Activated T-helper 1 cell treated with anti-CD3 and anti-CD28 coated beads, Interleukin-2, amount 50 U/mL, for 16 hours (primary cell): ENCODE results near the gene PI16.

Experiments used
- DNase-seq, 2 donors: peaks; one replicate each; pipeline ENCODE4 v3.0.0-alpha.2; 2020; ENCODE audit warnings: low read depth in 1 of 2, low spot score in 1 of 2

PI16 gene

GRCh38 chr6:36997811-36998722 is 43.5 kb downstream of the PI16 start:
- no peak for DNase-seq

GRCh38 chr6:36998723-36999038 is 44.1 kb downstream of the PI16 start:
- DNase-seq = no peak

DNA sequence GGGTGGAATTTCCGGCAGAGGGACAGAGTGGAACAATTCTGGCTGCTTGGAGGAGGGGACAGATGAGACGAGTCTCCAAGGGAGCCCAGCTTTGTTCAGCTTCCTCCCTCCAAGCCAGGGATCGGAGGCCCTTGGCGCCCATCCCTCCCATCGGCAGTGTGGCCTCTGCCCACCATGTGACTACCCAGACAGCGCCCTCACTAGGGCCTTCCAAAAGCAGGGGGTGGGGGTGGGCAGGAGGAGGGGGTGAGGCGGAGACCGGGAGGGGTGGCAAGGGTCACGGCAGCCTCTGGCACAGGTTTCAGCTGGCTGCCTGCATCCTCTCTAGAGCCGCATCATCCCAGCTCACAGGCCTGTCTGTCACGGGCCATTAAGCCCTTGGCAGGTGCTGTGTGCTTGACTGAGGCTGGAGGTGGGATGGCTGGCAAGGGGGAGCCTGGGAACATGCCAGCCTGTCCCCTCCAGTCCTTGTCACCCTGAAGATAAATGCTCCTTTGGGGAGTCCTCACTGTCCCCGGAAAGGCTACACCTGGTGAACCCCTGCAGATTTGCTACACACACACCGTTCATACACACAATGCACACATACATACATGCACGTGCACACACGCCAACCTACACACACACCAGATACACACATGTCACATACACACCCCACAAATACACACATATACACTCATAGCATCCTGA is 44.7 kb downstream of the PI16 start:
- DNase-seq = no peak

DNA sequence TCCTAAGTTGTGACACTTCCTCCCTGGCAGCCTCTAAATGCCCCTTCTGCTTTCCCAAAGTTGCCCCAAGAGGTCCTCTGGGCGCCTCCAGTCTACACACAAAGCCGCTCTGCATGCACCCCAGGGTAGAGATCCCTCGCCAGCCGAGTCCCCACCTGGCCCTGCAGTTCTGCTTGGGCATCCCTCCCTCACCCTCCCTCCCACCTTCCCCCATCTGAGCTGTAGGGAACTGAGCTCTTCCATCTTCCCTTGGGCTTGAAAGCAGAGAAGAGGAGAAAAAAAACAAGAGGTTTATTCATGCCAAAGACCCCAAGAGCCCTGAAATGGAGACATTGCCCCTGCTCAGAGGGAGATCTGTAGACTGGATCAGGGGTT is 45.2 kb downstream of the PI16 start:
- no peak for DNase-seq

DNA sequence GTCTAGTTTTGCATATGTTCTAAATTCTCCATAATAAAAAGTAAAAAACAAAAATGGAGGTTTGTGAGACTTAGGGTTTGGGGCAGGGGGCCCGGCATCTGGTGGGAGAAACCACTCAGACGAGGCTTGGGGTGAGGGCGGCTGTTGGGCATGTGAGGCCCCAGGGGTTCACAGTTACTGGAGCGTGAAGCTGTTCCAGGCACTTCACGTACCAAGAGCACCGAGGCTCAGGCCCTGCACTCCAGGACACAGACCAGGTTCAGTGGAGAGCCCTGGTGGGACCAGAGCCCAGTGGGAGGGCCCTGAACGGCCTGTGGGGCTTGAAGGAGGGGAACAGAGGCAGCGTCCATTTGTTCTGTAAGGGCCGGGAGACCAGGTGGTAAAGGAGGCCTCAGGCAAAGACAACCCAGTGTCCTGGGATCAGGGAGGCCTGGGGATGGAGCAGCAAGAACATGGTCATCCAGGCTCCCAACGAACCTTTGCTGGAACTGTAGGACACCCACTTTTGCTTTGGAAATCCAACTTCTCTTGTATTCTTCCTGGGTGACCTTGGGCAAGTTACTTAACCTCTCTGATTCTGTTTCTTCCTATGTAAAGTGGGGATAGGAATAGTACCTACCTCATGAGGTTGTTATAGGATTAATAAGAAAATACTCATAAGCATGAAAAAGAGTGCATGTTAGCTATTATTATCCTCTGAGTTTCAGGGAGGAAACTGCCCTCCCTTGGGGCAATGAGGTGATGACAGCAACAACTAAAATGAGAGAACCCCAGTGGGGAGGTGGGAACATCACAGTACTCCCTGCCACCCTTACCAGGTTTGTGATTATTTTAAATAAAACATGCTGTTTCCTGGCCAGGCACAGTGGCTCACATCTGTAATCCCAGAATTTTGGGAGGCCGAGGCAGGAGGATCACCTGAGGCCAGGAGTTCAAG is 49.8 kb downstream of the PI16 start:
- no peak for DNase-seq

GRCh38 chr6:37005061-37005810 is 50.7 kb downstream of the PI16 start, which contains the start of gene FGD2:
Gene FGD2, plus strand, starts transcription at chr6:37005655. Its CDS starts 163 bp downstream, at chr6:37005818.
- no peak for DNase-seq

GRCh38 chr6:37005827-37006567 is 51.5 kb downstream of the PI16 start:
- no peak for DNase-seq

- DNase-seq = no peak
These were observed 52.3 kb downstream of the PI16 start for GRCh38 chr6:37006793-37007339.

DNA sequence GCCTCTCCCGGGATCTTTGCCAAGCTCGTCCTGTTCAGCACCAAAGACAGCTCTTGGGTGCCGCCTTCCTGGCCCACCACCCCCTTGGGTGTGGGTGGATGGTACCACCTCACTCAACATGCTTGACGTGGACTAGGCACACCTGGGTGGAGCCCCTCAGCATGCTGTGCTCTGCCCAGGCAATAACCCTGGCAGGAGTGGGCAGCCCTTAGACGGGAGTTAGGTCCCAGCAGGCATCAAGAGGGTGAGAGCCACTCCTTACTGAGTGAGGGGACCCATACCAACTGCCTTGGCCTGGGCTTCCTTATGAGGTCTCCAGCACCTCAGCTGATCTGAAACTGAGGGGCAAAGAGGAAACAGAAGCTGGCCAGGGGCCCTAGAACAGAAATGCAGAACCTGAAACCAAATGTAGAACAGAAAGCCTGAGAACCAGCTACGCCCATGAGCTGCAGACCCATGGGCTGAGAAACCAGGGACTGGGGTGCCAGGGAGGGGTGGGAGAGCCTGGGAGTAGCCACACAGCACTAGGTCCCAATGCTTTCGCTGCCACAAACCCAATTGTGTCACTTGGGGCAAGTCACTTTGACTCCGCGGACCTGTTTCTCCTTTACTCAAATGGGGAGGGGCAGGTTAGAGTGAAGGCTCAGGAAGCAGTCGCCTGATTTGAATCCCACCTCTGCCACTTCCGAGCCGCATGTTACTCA is 53.0 kb downstream of the PI16 start:
- DNase-seq = no peak

GRCh38 chr6:37008484-37009465 is 54.2 kb downstream of the PI16 start:
- no peak for DNase-seq

- no peak for DNase-seq
These were observed 55.9 kb downstream of the PI16 start for GRCh38 chr6:37010402-37010892.

GRCh38 chr6:37011656-37012378 is 57.3 kb downstream of the PI16 start:
- no peak for DNase-seq

DNA sequence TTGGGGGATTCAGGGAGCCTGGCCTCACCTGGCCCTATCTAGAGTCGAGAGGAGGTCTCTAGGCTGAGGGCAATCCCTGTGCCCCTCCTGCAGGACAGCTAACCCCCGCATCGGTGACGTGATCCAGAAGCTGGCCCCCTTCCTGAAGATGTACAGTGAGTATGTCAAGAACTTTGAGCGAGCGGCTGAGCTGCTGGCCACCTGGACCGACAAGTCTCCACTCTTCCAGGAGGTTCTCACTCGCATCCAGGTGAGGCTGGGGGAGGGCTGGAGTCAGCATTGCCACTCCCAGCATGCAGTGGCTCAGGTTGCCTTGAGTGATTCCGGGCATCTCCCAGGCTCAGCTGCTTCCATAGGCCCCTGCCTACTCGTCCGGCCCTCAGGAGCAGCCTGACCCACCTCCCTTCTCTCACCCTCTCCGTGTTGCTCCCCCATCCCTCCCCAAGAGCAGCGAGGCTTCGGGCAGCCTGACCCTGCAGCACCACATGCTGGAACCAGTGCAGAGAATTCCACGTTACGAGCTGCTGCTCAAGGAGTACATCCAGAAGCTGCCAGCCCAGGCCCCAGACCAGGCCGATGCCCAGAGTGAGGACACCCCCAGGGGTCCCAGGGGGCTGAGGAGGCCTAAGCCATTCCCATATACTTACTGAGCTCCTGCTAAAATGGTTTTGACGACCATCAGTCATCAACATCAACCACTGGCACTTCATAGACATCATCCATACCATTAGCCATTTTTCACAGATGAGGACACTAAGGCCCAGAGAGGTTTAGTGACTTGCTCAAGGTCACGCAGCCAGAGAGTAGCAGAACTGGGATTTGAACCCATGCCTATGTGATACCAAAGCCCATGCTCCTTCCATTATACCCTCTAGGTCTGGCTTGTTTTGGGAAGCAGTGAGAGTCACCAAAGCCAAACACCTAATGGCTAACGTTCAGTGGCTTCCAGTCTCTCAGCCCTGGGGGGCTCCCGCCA is 59.3 kb downstream of the PI16 start:
- DNase-seq = no peak
